ENCODE results near the gene TRMO. TPM values are rescaled to one million over a fixed set of nuclear protein-coding genes. Genes with fewer than 3 reads are reported as not detected.

Gene TRMO
- total and polyA plus RNA-seq, 2 experiments from 2014 or later = 5.0 to 6.4 TPM

DNA sequence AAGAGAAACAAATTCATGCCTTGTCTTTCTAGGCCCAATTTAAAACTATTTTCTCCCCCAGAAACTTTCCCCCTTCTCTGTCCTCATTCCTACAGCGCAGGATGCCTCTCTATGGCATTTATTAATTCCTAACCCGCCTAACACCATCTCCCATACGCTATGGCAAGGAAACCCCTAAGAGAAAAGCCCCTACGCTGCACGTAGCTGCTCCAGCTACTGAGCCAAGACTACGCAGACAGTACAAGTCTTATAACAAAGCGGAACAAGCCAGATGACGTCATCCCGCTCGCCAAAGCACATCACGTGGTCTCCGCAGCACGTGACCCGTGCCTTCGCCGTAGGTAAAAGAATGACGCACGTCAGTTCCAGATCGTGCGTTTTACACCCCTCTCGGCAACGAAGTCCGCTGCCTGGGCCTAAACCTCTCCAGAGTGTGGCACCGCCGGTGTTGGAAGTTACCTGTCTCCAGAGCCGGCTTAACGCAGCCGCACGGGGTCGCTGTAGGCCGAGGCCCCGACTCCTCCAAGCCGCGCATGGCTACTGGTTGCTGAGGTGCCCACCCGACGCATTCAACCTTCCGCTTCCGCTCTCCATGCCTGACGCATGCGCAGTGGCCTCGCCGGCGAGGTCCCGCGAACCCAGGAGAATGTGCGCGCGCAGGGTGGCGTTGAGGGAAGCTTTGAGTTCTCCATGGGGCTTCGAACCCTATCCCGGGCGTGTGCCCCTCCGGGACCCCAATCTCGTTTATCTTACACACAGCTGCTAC is at the start of gene TRMO (continued):
- TF ChIP-seq ZNF462 (CRISPR knock-in tag; IDR thresholded peaks at IDR 0.05) = no peak

GRCh38 chr9:97970165-97970564 is 47.9 kb upstream of the TRMO start:
- Mint-ChIP-seq H3K4me1 (peaks cover 5% of the 10 kb centered on the region; the same call in 1 of the 3 replicates), H3K27me3 (ENCODE audit: insufficient read depth, low read depth, poor library complexity) (peaks cover 45% of the 10 kb centered on the region), H3K4me3 (no peak overlapping the region), H3K9me3 (peaks cover 5% of the 10 kb centered on the region; the same call in 2 of the 3 replicates), H3K36me3 (ENCODE audit: low read depth) (no peaks in the 10 kb centered on the region), H3K27ac (no peak overlapping the region)
- no peaks in the 10 kb centered on the region for H3K9me2 ChIP-seq (ENCODE audit: insufficient read depth)
- H3F3A ChIP-seq (replicated peaks; ENCODE audit: low read depth) = no peaks in the 10 kb centered on the region
- H3K4me2 ChIP-seq = no peak overlapping the region
- H3K27ac ChIP-seq (ENCODE audit: low read depth) = no peak overlapping the region
- no peaks in the 10 kb centered on the region for H3K36me3 ChIP-seq (ENCODE audit: insufficient read depth)
- H3K27me3 ChIP-seq (ENCODE audit: insufficient read depth) = peaks cover 61% of the 10 kb centered on the region
- no peak overlapping the region for H2AFZ ChIP-seq
- no peak for DNase-seq (ENCODE audit: low spot score)
- H4K20me1 ChIP-seq (replicated peaks; ENCODE audit: insufficient read depth) = no peaks in the 10 kb centered on the region; the same call in 1 of the 2 replicates
- no peak overlapping the region for H3K4me3 ChIP-seq
- H3K4me1 ChIP-seq (ENCODE audit: insufficient read depth) = no peaks in the 10 kb centered on the region
- no peaks in the 10 kb centered on the region for H3K79me2 ChIP-seq (replicated peaks; ENCODE audit: insufficient read depth)
- TF ChIP-seq NANOG (IDR thresholded peaks at IDR 0.05; ENCODE audit: borderline replicate concordance) (no peak), EZH2 (IDR thresholded peaks at IDR 0.05; ENCODE audit: low read depth, unreplicated experiment) (no peak), ETS1 (IDR thresholded peaks at IDR 0.05) (no peak), ZNF462 (CRISPR knock-in tag; IDR thresholded peaks at IDR 0.05) (no peak)
- TF ChIP-seq, protein P1, sequence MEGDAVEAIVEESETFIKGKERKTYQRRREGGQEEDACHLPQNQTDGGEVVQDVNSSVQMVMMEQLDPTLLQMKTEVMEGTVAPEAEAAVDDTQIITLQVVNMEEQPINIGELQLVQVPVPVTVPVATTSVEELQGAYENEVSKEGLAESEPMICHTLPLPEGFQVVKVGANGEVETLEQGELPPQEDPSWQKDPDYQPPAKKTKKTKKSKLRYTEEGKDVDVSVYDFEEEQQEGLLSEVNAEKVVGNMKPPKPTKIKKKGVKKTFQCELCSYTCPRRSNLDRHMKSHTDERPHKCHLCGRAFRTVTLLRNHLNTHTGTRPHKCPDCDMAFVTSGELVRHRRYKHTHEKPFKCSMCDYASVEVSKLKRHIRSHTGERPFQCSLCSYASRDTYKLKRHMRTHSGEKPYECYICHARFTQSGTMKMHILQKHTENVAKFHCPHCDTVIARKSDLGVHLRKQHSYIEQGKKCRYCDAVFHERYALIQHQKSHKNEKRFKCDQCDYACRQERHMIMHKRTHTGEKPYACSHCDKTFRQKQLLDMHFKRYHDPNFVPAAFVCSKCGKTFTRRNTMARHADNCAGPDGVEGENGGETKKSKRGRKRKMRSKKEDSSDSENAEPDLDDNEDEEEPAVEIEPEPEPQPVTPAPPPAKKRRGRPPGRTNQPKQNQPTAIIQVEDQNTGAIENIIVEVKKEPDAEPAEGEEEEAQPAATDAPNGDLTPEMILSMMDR (conservative IDR thresholded peaks at IDR 0.05; ENCODE audit: low read depth in 2 of 2) = no peak
- no peak for ATAC-seq

Data from GM23338 (cell line).